Measurements from ENCODE around the gene TMEM44.
"Not testable (repeated sequence)": the region's sequence is repeated elsewhere in the genome, so short reads cannot be mapped to it uniquely, and the experiment has no call there.

TMEM44 gene

GRCh38 chr3:194642769-194643168 is 9.6 kb upstream of the TMEM44 start:
- DNase-seq (ENCODE audit: low read depth, low spot score) = no peak

- DNase-seq (ENCODE audit: low read depth, low spot score) = no peak
Observed at GRCh38 chr3:194640829-194641228, 7.6 kb upstream of the TMEM44 start.

- no peak for DNase-seq (ENCODE audit: low read depth, low spot score)
Observed at GRCh38 chr3:194638991-194639605, 5.9 kb upstream of the TMEM44 start.

- DNase-seq (ENCODE audit: low read depth, low spot score) = no peak
Observed at GRCh38 chr3:194637541-194638400, 4.6 kb upstream of the TMEM44 start.

- DNase-seq (ENCODE audit: low read depth, low spot score) = no peak
Observed at GRCh38 chr3:194637066-194637465, 3.8 kb upstream of the TMEM44 start.

GRCh38 chr3:194632809-194633348 is 340 bp downstream of the TMEM44 start:
- DNase-seq (ENCODE audit: low read depth, low spot score) = no peak

GRCh38 chr3:194632226-194632808 is 902 bp downstream of the TMEM44 start:
- no peak for DNase-seq (ENCODE audit: low read depth, low spot score)

GRCh38 chr3:194631696-194632095 is 1.5 kb downstream of the TMEM44 start:
- no peak for DNase-seq (ENCODE audit: low read depth, low spot score)

GRCh38 chr3:194630681-194631080 is 2.5 kb downstream of the TMEM44 start:
- not testable (repeated sequence) for DNase-seq (ENCODE audit: low read depth, low spot score)

GRCh38 chr3:194624956-194625355 is 8.3 kb downstream of the TMEM44 start:
- no peak for DNase-seq (ENCODE audit: low read depth, low spot score)

GRCh38 chr3:194623449-194624290 is 9.5 kb downstream of the TMEM44 start:
- no peak for DNase-seq (ENCODE audit: low read depth, low spot score)

- no peak for DNase-seq (ENCODE audit: low read depth, low spot score)
Observed at GRCh38 chr3:194622621-194623340, 10.4 kb downstream of the TMEM44 start.

GRCh38 chr3:194621947-194622346 is 11.3 kb downstream of the TMEM44 start:
- no peak for DNase-seq (ENCODE audit: low read depth, low spot score)

- DNase-seq (ENCODE audit: low read depth, low spot score) = no peak
Observed at GRCh38 chr3:194620196-194620595, 13.0 kb downstream of the TMEM44 start.

- no peak for DNase-seq (ENCODE audit: low read depth, low spot score)
Observed at GRCh38 chr3:194619741-194620140, 13.5 kb downstream of the TMEM44 start.

- no peak for DNase-seq (ENCODE audit: low read depth, low spot score)
Observed at GRCh38 chr3:194618858-194619608, 14.2 kb downstream of the TMEM44 start.

GRCh38 chr3:194617827-194618226 is 15.4 kb downstream of the TMEM44 start:
- no peak for DNase-seq (ENCODE audit: low read depth, low spot score)

GRCh38 chr3:194617143-194617671 is 16.0 kb downstream of the TMEM44 start:
- no peak for DNase-seq (ENCODE audit: low read depth, low spot score)

GRCh38 chr3:194615226-194615625 is 18.0 kb downstream of the TMEM44 start:
- no peak for DNase-seq (ENCODE audit: low read depth, low spot score)

GRCh38 chr3:194612221-194612620 is 21.0 kb downstream of the TMEM44 start:
- DNase-seq (ENCODE audit: low read depth, low spot score) = no peak
